Cardiac fibroblast (primary cell): ENCODE measurements around the gene PPP3CA.

Experiments
- DNase-seq, 2 donors: peaks; one replicate each; pipeline versions ENCODE4 v3.0.0 to v3.0.0-alpha.2; 2010; ENCODE audit warnings: low read depth in 2 of 2
- H3K4me3 ChIP-seq, 2 donors: replicated peaks in 1 of 2; 1 replicate in 1 of 2; 2 replicates in 1 of 2; pipeline ENCODE4 v1.5.1; 2011; ENCODE audit warnings: low read depth in 2 of 2, low read length in 2 of 2, mild to moderate bottlenecking in 2 of 2, moderate library complexity in 1 of 2
- TF ChIP-seq, protein P1 (sequence below): IDR thresholded peaks from one replicate; pipeline ENCODE4 v1.5.1; 2011; ENCODE audit warnings: low read depth, mild to moderate bottlenecking, low read length, inconsistent platforms

Gene PPP3CA

DNA sequence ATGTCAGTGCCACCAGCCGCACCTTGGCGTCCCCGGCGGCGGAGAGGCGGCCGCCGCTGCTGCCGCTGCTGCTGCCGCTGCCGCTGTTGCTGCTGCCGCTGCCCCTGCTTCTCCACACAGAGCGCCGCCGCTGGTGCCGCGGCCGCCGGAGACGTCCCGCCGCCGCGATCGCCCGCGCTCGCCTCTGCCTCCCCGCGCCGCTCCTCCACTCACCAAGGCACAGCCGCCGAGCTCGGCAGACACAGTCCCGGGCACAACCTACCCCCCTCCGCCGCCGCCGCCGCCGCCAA, at the start of gene PPP3CA:
TSS of gene PPP3CA (minus strand) at position 260 of the 290 bp plus-strand sequence.
- TF ChIP-seq, protein P1, sequence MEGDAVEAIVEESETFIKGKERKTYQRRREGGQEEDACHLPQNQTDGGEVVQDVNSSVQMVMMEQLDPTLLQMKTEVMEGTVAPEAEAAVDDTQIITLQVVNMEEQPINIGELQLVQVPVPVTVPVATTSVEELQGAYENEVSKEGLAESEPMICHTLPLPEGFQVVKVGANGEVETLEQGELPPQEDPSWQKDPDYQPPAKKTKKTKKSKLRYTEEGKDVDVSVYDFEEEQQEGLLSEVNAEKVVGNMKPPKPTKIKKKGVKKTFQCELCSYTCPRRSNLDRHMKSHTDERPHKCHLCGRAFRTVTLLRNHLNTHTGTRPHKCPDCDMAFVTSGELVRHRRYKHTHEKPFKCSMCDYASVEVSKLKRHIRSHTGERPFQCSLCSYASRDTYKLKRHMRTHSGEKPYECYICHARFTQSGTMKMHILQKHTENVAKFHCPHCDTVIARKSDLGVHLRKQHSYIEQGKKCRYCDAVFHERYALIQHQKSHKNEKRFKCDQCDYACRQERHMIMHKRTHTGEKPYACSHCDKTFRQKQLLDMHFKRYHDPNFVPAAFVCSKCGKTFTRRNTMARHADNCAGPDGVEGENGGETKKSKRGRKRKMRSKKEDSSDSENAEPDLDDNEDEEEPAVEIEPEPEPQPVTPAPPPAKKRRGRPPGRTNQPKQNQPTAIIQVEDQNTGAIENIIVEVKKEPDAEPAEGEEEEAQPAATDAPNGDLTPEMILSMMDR: no peak
- no peak for DNase-seq
- H3K4me3 ChIP-seq: peak within 1 kb of the TSS; percentile 83 to 87

DNA sequence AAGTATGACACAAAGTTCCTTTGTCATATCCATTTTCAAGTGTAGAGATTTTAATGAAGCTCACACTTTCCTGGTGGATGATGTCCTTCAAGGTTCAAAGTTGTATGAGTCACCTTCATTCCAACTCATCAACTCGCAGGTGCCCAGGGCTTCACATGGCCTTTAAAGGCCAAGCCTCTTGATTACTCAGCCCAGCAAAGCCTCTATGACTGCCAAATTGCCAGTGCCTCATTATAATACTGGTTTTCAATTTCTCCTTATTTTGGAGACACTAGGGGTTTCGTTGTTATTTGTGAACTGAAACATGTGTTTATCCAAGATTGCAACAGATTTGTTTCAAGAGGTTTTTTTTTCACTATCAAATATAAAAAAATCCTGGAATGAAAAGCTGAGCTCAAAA, 45.9 kb upstream of the PPP3CA start:
- H3K4me3 ChIP-seq: no peak overlapping the region
- TF ChIP-seq, protein P1: no peak
- peak; percentile 1 to 64 for DNase-seq

DNA sequence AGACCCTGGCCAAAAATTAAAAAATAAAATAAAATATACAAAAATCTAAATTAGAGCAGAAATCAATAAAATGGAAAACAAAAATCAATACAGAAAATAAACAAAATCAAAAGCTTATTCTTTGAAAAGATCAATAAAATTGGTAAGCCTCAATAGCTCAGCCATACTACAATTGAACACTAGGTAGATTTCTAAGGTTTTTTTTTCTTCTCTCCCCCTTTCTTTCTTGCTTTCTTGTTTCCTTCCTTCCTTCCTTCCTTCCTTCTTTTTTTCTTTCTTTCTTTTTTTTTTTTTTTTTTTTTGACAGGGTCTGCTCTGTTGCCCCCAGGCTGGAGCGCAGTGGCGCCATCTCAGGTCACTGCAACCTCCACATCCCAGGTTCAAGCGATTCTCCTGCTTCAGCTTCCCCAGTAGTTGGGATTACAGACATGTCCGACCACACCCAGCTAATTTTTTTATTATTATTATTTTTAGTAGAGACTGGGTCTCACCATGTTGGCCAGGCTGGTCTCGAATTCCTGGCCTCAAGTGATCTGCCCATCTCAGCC, 23.4 kb upstream of the PPP3CA start:
- TF ChIP-seq, protein P1: no peak
- DNase-seq: no peak

DNA sequence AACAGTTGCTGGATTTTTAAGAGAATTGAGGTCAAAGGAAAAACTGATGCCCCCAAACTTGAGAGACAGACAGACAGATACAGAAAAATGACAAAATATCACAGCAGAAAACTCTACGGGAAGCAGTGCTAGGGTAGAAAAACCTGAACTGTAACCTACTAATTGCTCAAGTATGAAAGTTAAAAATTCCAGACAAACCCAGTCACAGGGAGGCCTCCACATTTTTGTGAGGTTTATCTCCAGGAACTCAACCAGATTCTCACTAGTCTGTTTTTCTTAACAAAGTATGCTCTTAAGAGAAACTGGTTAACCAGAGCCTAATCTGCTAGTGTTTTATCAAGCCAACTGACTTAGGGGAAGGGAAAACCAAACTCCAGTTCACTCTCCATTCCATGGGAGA, 19.9 kb upstream of the PPP3CA start:
- no peak overlapping the region for H3K4me3 ChIP-seq
- DNase-seq: peak; percentile 85 to 94
- TF ChIP-seq, protein P1: no peak

More for the DNA sequence above, 23.4 kb upstream of the PPP3CA start:
- H3K4me3 ChIP-seq: no peak overlapping the region

DNA sequence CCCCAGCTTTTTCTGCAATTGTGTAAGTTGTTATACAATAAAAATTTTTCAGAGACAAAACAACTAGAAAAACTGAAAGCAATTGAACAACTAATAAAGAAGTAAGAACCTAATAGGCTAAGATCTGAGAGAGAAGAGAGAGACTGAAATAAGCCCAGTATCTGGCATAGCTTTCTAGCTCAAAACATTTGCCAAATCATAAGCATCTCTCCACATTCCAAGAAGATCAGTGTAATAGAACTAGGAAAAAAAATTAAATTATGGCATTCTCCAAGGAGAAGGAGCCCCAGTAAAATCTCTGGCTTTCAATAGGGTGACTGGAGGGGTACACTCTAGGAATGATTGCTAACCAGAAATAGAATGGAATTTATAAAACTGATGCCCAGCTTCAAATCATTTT, 19.0 kb upstream of the PPP3CA start:
- DNase-seq: peak; percentile 33 to 48
- no peak overlapping the region for H3K4me3 ChIP-seq
- TF ChIP-seq, protein P1: no peak

DNA sequence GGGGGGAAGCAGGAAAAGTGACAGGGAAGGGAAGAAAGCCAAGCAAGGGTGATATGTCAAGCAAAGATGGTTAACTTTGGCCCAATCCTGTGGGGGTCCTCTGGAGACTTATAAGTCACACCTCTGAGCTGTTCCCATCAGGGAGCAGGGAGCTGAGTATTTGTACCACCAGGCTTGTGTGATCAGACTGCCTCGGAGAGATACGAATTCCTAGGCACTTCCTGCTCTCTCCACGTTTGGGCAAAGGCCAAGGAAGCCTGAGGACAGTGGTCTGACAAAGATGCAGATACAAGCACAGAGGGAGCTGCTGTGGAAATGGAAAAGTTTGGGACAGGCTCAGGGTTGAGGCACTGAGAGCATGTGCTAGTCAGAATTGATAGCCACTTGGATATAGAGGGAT, 10.4 kb upstream of the PPP3CA start:
- TF ChIP-seq, protein P1: no peak
- no peak overlapping the region for H3K4me3 ChIP-seq
- DNase-seq: peak; percentile 32 to 49

DNA sequence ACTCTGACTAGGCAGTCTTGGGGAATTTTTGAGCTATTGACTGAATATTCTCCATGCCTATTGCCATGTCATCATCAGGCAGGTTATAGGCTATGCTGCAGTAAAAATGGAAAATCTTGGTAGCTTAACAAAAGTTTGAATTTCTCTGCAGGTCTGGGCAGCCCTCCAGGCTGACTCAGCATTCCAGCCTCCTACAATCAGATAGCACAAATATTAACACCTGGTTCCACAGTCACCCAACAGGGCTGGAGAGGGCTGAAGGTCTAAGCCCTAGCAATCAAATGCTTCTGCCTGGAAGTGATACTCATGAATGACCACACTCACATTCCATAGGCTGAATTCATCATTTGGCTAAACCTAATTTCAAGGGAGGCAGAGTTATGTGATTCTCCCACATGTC, 9.6 kb upstream of the PPP3CA start:
- DNase-seq: peak; percentile 82 to 95
- H3K4me3 ChIP-seq: no peak overlapping the region
- TF ChIP-seq, protein P1: no peak
